GM18526 (cell line): ENCODE results near the gene PAQR5.

Experiments used
- POLR2A ChIP-seq: IDR thresholded peaks from 3 replicates; pipeline ENCODE4 v1.6.1; 2011; ENCODE audit not compliant: insufficient read length; ENCODE audit errors: extremely low read depth

PAQR5 gene, protein sequence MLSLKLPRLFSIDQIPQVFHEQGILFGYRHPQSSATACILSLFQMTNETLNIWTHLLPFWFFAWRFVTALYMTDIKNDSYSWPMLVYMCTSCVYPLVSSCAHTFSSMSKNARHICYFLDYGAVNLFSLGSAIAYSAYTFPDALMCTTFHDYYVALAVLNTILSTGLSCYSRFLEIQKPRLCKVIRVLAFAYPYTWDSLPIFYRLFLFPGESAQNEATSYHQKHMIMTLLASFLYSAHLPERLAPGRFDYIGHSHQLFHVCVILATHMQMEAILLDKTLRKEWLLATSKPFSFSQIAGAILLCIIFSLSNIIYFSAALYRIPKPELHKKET

DNA sequence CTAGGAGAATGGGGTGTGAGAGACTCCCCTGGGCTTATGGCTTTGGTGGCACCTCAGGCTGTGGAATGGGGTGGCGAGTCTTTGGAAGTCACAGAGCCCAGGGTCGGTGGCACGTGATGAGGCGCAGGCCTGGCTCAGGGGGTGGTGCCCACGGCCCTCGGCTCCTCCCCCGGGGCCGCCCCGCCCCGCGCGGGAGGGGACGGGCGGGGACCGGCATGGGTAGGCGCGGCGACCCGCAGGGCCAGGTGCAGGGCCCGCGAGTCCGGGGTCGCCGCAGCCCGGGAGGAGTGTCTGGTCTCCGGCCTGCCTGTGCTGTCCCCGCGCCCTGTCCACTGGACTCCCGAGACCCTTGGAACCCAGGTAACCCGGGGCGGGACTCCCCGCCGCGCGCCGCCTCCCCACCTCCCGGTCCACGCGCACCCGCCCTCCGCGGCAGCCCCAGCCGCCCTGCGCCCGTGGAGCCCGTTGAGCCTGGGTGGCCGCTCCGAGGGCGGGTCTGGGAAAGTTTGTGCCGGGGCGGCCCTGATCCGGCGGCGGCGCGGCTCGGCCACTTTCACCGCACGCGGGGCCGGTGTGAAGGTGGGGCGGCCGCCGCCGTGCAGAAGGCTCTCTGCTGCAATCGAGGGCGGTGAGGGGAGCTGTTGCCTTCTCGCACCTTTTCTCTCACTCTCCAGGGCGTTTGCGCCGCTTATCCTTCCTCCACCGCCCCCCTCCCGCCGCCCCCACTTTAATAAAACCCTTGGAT lies at the start of gene PAQR5:
TSS of gene PAQR5 (plus strand) at position 216 of the 745 bp plus-strand sequence. CDS start 61,169 bp downstream, outside the sequence.
- TF ChIP-seq POLR2A: no peak

DNA sequence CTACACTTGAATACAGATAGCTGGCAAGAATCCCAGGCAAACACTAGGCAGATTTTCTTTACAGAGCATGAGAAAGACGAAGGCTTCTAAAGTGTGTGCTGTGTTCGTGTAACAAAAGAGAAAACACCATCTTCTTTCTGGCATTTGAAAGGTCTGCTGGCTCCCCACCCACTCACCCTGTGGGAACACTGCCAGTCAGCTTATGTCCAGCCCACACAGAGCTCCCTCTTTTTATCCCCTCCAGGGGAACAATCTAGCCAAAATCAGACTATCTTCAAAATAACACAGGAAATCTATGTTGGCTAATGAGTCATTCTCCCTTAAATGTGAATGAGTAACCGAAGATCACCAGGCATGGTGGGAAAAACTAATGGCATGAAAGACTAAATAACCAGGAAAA lies 45.6 kb upstream of the PAQR5 start:
- TF ChIP-seq POLR2A: no peak

- TF ChIP-seq POLR2A: no peak
Measured at GRCh38 chr15:69265347-69265955, 33.3 kb upstream of the PAQR5 start.

DNA sequence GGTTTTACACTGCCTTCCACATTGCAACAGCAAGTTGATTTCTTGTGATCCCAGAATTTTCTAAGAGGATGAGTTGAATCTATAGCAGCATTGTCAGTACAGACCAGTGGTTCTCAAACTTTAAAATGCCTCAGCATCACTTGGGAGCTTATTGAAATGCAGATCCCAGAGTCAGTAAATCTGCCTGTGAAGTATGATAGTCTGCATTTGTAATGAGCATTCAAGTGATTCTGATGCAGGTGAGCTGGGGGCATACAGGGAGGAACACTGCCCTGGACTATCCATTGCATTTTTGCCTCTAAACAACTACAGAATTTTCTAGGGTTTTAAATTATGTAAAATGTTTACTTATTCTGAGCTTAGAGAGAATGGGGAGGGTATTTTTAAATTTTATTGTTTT lies 27.5 kb upstream of the PAQR5 start:
- no peak for TF ChIP-seq POLR2A

DNA sequence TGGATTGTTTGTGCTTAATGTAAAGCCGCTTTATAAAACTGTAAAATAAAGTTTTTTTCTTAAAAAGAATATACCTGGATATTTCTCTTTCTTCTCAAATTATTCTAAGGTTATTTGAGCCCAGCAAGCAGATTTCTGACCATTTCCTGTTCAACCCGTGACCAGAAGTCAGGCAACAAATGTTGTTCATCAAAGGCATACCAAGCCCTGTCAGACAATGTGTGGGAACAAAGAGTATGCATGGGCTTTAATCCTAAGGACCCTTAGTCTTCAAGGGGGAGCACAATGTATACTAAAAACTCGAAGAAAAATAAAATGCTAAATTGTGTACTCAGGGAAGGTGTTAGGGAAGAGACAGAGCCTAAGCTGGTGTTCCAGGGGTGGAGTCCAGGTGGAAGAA lies 26.6 kb upstream of the PAQR5 start:
- no peak for TF ChIP-seq POLR2A

GRCh38 chr15:69272891-69273290 lies 25.8 kb upstream of the PAQR5 start:
- TF ChIP-seq POLR2A: no peak

- TF ChIP-seq POLR2A: no peak
Measured at GRCh38 chr15:69275074-69275670, 23.5 kb upstream of the PAQR5 start.

- no peak for TF ChIP-seq POLR2A
Measured at GRCh38 chr15:69275933-69276560, 22.7 kb upstream of the PAQR5 start.

DNA sequence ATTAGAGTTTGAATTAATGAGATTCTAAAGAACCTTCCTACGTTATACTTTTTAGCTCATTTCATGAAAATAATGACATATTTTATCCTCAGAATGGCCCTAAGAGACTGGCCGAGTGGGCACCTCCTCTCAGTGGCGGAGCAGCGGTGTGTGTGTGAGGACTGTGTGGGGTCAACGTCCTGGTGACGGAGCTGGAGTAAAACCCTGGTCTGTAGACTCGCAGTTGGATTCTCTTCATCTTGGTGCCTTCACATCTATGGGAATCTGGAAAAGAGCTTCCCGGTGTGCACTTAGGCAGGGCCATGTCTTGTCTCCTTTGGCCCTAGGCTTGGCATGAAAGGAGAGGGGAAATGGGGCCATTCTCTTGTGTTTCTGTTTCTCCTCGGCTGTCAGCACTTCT lies 21.4 kb upstream of the PAQR5 start:
- TF ChIP-seq POLR2A: no peak

- TF ChIP-seq POLR2A: no peak
Measured at GRCh38 chr15:69279636-69280035, 19.1 kb upstream of the PAQR5 start.

- TF ChIP-seq POLR2A: no peak
Measured at GRCh38 chr15:69280783-69281182, 17.9 kb upstream of the PAQR5 start.

DNA sequence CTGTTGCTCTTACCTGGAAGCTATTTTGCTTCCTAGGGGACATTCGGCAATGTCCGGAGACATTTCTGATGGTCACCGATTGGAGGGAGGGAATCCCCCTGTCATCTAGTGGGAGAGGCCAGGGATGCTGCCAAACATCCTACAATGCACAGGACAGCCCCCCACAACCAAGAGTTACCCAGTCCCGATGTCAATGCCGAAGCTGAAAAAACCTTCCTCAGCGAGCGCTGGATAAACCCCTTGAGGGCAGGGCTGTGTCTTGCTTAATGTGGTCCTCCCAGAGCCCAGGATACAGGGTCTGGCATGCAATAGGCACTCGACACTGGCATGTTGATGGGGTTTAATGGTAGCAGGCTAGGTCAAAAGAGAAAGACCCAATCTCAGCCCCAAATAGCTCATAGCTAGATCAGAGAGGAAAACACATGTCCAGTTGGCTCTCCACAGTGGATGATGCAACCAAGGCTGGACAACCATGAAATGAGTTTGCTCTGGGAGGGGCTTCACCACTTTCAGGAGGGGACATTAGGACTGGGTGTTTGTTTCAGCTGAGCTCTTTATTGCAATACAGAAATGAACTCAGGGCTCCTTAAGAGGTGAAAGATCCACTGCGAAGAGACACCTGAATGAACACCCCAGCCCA lies 16.5 kb upstream of the PAQR5 start:
- no peak for TF ChIP-seq POLR2A

GRCh38 chr15:69285834-69286233 lies 12.9 kb upstream of the PAQR5 start:
- TF ChIP-seq POLR2A: no peak

- no peak for TF ChIP-seq POLR2A
Measured at GRCh38 chr15:69288011-69288410, 10.7 kb upstream of the PAQR5 start.
